H1 (cell line): ENCODE results near the gene SLC24A1. TPM values are rescaled to one million over a fixed set of nuclear protein-coding genes. Genes with fewer than 3 reads are reported as not detected.

Experiments
- CTCF ChIA-PET: fragments of 300-600 bp; sonication (Branson Sonifier 250); formaldehyde crosslinking; loops from one replicate; lab custom pipeline; 2021; ENCODE audit not compliant: partially characterized antibody; lab: Charles Lee
- POLR2A ChIA-PET: fragments of 300-600 bp; sonication (Branson Sonifier 250); formaldehyde crosslinking; loops from one replicate; lab custom pipeline; 2021; ENCODE audit warnings: inconsistent platforms; ENCODE audit not compliant: partially characterized antibody; lab: Charles Lee
- DNase-seq, 2 experiments: peaks; one replicate each; pipeline versions ENCODE4 v3.0.0 to v3.0.0-alpha.2; 2010 to 2022; ENCODE audit warnings: low spot score in 2 of 2, low read depth in 1 of 2, mixed read lengths in 1 of 2
- FAIRE-seq: peaks from 2 replicates; lab custom pipeline; 2011; peaks lifted over from hg19 to GRCh38; lab: Jason Lieb, UNC
- H2AFZ ChIP-seq: 2 replicates; pipeline ENCODE4 v1.8.1; 2012; ENCODE audit warnings: low read length, inconsistent platforms
- H2AK5ac ChIP-seq: 2 replicates; pipeline ENCODE4 v1.6.1; 2013; ENCODE audit warnings: low read depth, low read length
- H2BK120ac ChIP-seq: replicated peaks from 2 replicates; pipeline ENCODE3; 2013; ENCODE audit warnings: low read depth, low read length, inconsistent platforms
- H2BK12ac ChIP-seq: 2 replicates; pipeline ENCODE4 v1.6.1; 2013; ENCODE audit warnings: low read depth, low read length
- H2BK15ac ChIP-seq: 2 replicates; pipeline ENCODE4 v1.6.1; 2013; ENCODE audit warnings: low read length
- H2BK20ac ChIP-seq: 2 replicates; pipeline ENCODE4 v1.6.1; 2013; ENCODE audit warnings: low read length
- H2BK5ac ChIP-seq: 2 replicates; pipeline ENCODE4 v1.6.1; 2013; ENCODE audit warnings: low read depth, low read length
- H3K14ac ChIP-seq: 2 replicates; pipeline ENCODE4 v1.6.1; 2013; ENCODE audit warnings: inconsistent platforms; ENCODE audit not compliant: insufficient read length
- H3K18ac ChIP-seq: 2 replicates; pipeline ENCODE4 v1.6.1; 2013; ENCODE audit warnings: low read length; ENCODE audit errors: extremely low read depth
- H3K23ac ChIP-seq: 2 replicates; pipeline ENCODE4 v1.6.1; 2013; ENCODE audit warnings: inconsistent platforms; ENCODE audit not compliant: insufficient read length
- H3K23me2 ChIP-seq: 2 replicates; pipeline ENCODE4 v1.6.1; 2013; ENCODE audit warnings: low read depth, low read length
- H3K27ac ChIP-seq: 2 replicates; pipeline ENCODE4 v1.6.1; 2011; ENCODE audit warnings: low read depth, low read length, inconsistent platforms
- H3K27me3 ChIP-seq, 4 experiments: replicated peaks in 1 of 4; 1 replicate in 1 of 4; 2 replicates in 3 of 4; pipeline versions ENCODE4 v1.6.1 to v1.8.1; 2011 to 2013; ENCODE audit warnings: low read length in 3 of 4, mild to moderate bottlenecking in 3 of 4, inconsistent platforms in 2 of 4, mixed read lengths in 2 of 4, moderate library complexity in 1 of 4; ENCODE audit not compliant: control insufficient read depth in 3 of 4, insufficient read depth in 3 of 4; ENCODE audit errors: extremely low read depth in 1 of 4
- H3K36me3 ChIP-seq, 4 experiments: 2 replicates each; pipeline versions ENCODE4 v1.6.1 to v1.8.1; 2011 to 2013; ENCODE audit warnings: mild to moderate bottlenecking in 4 of 4, low read length in 3 of 4, moderate library complexity in 2 of 4, control low read depth in 1 of 4, inconsistent platforms in 1 of 4; ENCODE audit not compliant: insufficient read depth in 4 of 4, control insufficient read depth in 2 of 4
- H3K4ac ChIP-seq: replicated peaks from 2 replicates; pipeline ENCODE3; 2013; ENCODE audit warnings: low read length, low read depth, mixed read lengths, inconsistent platforms; ENCODE audit not compliant: insufficient read length
- H3K4me1 ChIP-seq, 4 experiments: replicated peaks in 1 of 4; 1 replicate in 1 of 4; 2 replicates in 3 of 4; pipeline versions ENCODE4 v1.6.1 to v1.8.1; 2011 to 2013; ENCODE audit warnings: low read length in 3 of 4, inconsistent platforms in 2 of 4, mixed read lengths in 1 of 4; ENCODE audit not compliant: insufficient read depth in 4 of 4, control insufficient read depth in 3 of 4
- H3K4me2 ChIP-seq, 2 experiments: 2 replicates each; pipeline versions ENCODE4 v1.6.1 to v1.8.1; 2011 to 2013; ENCODE audit warnings: low read depth in 2 of 2, low read length in 2 of 2, control low read depth in 1 of 2, inconsistent platforms in 1 of 2, mild to moderate bottlenecking in 1 of 2; ENCODE audit not compliant: insufficient read depth in 1 of 2
- H3K4me3 ChIP-seq, 4 experiments: fragments of 200-600, 300-600 bp in 1 of 4; sonication (generic), shearing (Covaris generic), sonication (Bioruptor Twin) in 1 of 4; 2 replicates each; pipeline versions ENCODE4 v1.5.1 to v1.8.1; 2011 to 2016; ENCODE audit warnings: low read length in 4 of 4, low read depth in 3 of 4, control low read depth in 2 of 4, inconsistent platforms in 2 of 4, mild to moderate bottlenecking in 2 of 4, mixed read lengths in 1 of 4, moderate library complexity in 1 of 4; ENCODE audit not compliant: insufficient read depth in 2 of 4; ENCODE audit errors: extremely low read depth in 1 of 4
- H3K56ac ChIP-seq: replicated peaks from 2 replicates; pipeline ENCODE3; 2013; ENCODE audit warnings: low read depth, mild to moderate bottlenecking, mixed read lengths, low read length, inconsistent platforms; ENCODE audit not compliant: insufficient read length
- H3K79me1 ChIP-seq: 2 replicates; pipeline ENCODE4 v1.6.1; 2013; ENCODE audit warnings: low read depth, low read length, control low read depth
- H3K79me2 ChIP-seq, 2 experiments: 2 replicates each; pipeline versions ENCODE4 v1.6.1 to v1.8.1; 2012 to 2013; ENCODE audit warnings: low read length in 2 of 2, mild to moderate bottlenecking in 2 of 2, inconsistent platforms in 1 of 2; ENCODE audit not compliant: insufficient read depth in 2 of 2, control insufficient read depth in 1 of 2
- H3K9ac ChIP-seq, 4 experiments: replicated peaks in 1 of 4; 1 replicate in 1 of 4; 2 replicates in 3 of 4; pipeline versions ENCODE4 v1.6.1 to v1.8.1; 2011 to 2013; ENCODE audit warnings: low read depth in 3 of 4, low read length in 3 of 4, control low read depth in 2 of 4, mild to moderate bottlenecking in 2 of 4, moderate library complexity in 2 of 4, inconsistent platforms in 1 of 4; ENCODE audit errors: extremely low read depth in 1 of 4
- H3K9me3 ChIP-seq, 2 experiments: 2 replicates each; pipeline versions ENCODE4 v1.6.1 to v1.8.1; 2012 to 2013; ENCODE audit warnings: mild to moderate bottlenecking in 2 of 2, moderate library complexity in 2 of 2, control low read depth in 1 of 2, inconsistent platforms in 1 of 2, low read depth in 1 of 2, low read length in 1 of 2, mixed read lengths in 1 of 2; ENCODE audit not compliant: insufficient read depth in 2 of 2
- H4K20me1 ChIP-seq, 2 experiments: replicated peaks in 1 of 2; 2 replicates each; pipeline versions ENCODE3 to v1.8.1; 2011 to 2013; ENCODE audit warnings: inconsistent platforms in 2 of 2, low read length in 2 of 2, mild to moderate bottlenecking in 1 of 2; ENCODE audit not compliant: insufficient read depth in 2 of 2, control insufficient read depth in 1 of 2
- H4K5ac ChIP-seq: 2 replicates; pipeline ENCODE4 v1.6.1; 2013; ENCODE audit warnings: low read length, low read depth, mixed read lengths, inconsistent platforms; ENCODE audit not compliant: insufficient read length
- H4K8ac ChIP-seq: 2 replicates; pipeline ENCODE4 v1.8.0; 2013; ENCODE audit warnings: mild to moderate bottlenecking, moderate library complexity, low read length, inconsistent platforms; ENCODE audit not compliant: insufficient read depth; ENCODE audit errors: extremely low read depth
- H4K91ac ChIP-seq: replicated peaks from 2 replicates; pipeline ENCODE3; 2013; ENCODE audit warnings: low read length, mixed read lengths, inconsistent platforms; ENCODE audit not compliant: insufficient read length
- GABPA ChIP-seq: IDR thresholded peaks from 2 replicates; pipeline ENCODE4 v1.6.1; 2011; ENCODE audit warnings: mild to moderate bottlenecking, low read length, moderate library complexity, borderline replicate concordance; ENCODE audit not compliant: insufficient read depth
- KDM5A ChIP-seq: fragments of 200-600 bp; IDR thresholded peaks from 2 replicates; pipeline ENCODE4 v1.7.1; 2012; ENCODE audit warnings: mild to moderate bottlenecking, low read length, inconsistent platforms, mixed read lengths
- MAFK ChIP-seq: IDR thresholded peaks from 2 replicates; pipeline ENCODE4 v1.6.1; 2012; ENCODE audit warnings: low read depth, mild to moderate bottlenecking, improper control_type of control experiment, low read length
- NRF1 ChIP-seq: IDR thresholded peaks from 2 replicates; pipeline ENCODE4 v1.6.1; 2011; ENCODE audit warnings: mild to moderate bottlenecking, low read depth, low read length, improper control_type of control experiment
- SIX5 ChIP-seq: IDR thresholded peaks from 2 replicates; pipeline ENCODE4 v1.6.1; 2011; ENCODE audit warnings: mild to moderate bottlenecking, low read depth, low read length
- WGBS, 2 experiments: shearing (Covaris generic) in 1 of 2; methylation state at CpG; one replicate each; pipeline versions ENCODE4 v1.1.6 to v1.1.7; 2013 to 2015; ENCODE audit warnings: low lambda C conversion rate in 2 of 2, mixed read lengths in 2 of 2, inconsistent platforms in 1 of 2, low coverage in 1 of 2, missing lambda C conversion rate in 1 of 2; ENCODE audit not compliant: insufficient replicate concordance in 2 of 2, insufficient coverage in 1 of 2, insufficient read length in 1 of 2; ENCODE audit errors: extremely low coverage in 1 of 2, missing lambda C conversion rate in 1 of 2; 5-methylcytosine and 5-hydroxymethylcytosine counted together
- polyA plus RNA-seq, 7 experiments: library from polyadenylated mRNA; depleted of rRNA in 3 of 7; stranded (reverse) in 5 of 7; unstranded in 2 of 7; fragments of >200 nt in 5 of 7; fragments of 200-250 nt in 2 of 7; gene quantifications; 1 replicate in 5 of 7; 2 replicates in 1 of 7; 4 replicates in 1 of 7; pipeline versions ENCODE4 v1.2.1 to v1.2.3, GENCODE V29; 2011 to 2013; ENCODE audit warnings: missing spikeins in 2 of 7, mixed read lengths in 2 of 7
- total RNA-seq: library from RNA; stranded (reverse); fragmentation: NEBNext Ultra II Directional; extraction: Animal tissue kit (Norgen Biotek cat#: 25700); gene quantifications from 2 replicates; pipeline ENCODE4 v1.2.1, GENCODE V29; 2021

The SLC24A1 gene
- total and polyA plus RNA-seq, 2 of the 8 experiments (the other 6 are each of a cell fraction or from before 2014, with no cell fraction given), result 4.9 to 6.6 TPM

GRCh38 chr15:65645392-65645791, 23.7 kb downstream of the SLC24A1 start:
- no peaks in the 10 kb centered on the region; a peak in 1 of 7 replicates for H3K27me3 ChIP-seq
- TF ChIP-seq KDM5A (no peak), NRF1 (no peak), SIX5 (no peak), GABPA (no peak), MAFK (no peak)
- no peak overlapping the region for H2BK20ac ChIP-seq
- no peak overlapping the region for H2BK15ac ChIP-seq
- H2BK12ac ChIP-seq, result no peak overlapping the region
- H2AFZ ChIP-seq, result no peak overlapping the region
- CTCF ChIA-PET, result interaction anchor here (1.3 to 10.9 kb wide), 4 partner anchors 50 to 327 kb away, joined by 3 to 134 read pairs (median 5); no protein-coding TSS in a partner anchor
- H4K8ac ChIP-seq, result no peak overlapping the region
- no peaks in the 10 kb centered on the region for H3K79me1 ChIP-seq
- H3K23ac ChIP-seq, result no peak overlapping the region
- FAIRE-seq, result no peak
- POLR2A ChIA-PET, result interaction anchor here (0.6 to 2.9 kb wide), 4 partner anchors 10 to 224 kb away, joined by 3 to 10 read pairs (median 4); partner anchors contain the start of genes INTS14 and RAB11A
- H3K23me2 ChIP-seq, result no peaks in the 10 kb centered on the region
- H3K18ac ChIP-seq, result no peak overlapping the region
- H2BK120ac ChIP-seq, result no peak overlapping the region
- H2AK5ac ChIP-seq, result no peak overlapping the region
- H2BK5ac ChIP-seq, result no peak overlapping the region
- no peaks in the 10 kb centered on the region for H4K20me1 ChIP-seq
- H3K27ac ChIP-seq, result no peak overlapping the region
- H3K14ac ChIP-seq, result no peak overlapping the region
- H3K9ac ChIP-seq, result no peak overlapping the region
- H3K9me3 ChIP-seq, result no peaks in the 10 kb centered on the region
- DNase-seq, result no peak
- no peak overlapping the region for H3K4ac ChIP-seq
- no peak overlapping the region for H3K4me3 ChIP-seq
- H3K56ac ChIP-seq, result no peak overlapping the region
- no peaks in the 10 kb centered on the region for H3K36me3 ChIP-seq
- WGBS, 2 experiments, result 92% methylated on average over 4 of the region's 4 CpGs; no CpG with 5 or more reads in 1 of the 2 experiments
- H3K4me2 ChIP-seq, result no peak overlapping the region
- no peak overlapping the region for H4K91ac ChIP-seq
- H4K5ac ChIP-seq, result no peak overlapping the region
- no peaks in the 10 kb centered on the region for H3K79me2 ChIP-seq
- no peaks in the 10 kb centered on the region for H3K4me1 ChIP-seq
